HTR-8/SVneo (cell line): Measurements from ENCODE around the gene TIGD2.
A peak's percentile ranks its signal among the peaks of the same experiment; 100 is the strongest.

Experiments
- DNase-seq: peaks from one replicate; pipeline ENCODE4 v3.0.0; 2011; ENCODE audit warnings: low spot score, mixed read lengths; ENCODE audit not compliant: insufficient read length
- FAIRE-seq: peaks from 2 replicates; lab custom pipeline; 2011; peaks lifted over from hg19 to GRCh38; lab: Jason Lieb, UNC

Gene TIGD2

DNA sequence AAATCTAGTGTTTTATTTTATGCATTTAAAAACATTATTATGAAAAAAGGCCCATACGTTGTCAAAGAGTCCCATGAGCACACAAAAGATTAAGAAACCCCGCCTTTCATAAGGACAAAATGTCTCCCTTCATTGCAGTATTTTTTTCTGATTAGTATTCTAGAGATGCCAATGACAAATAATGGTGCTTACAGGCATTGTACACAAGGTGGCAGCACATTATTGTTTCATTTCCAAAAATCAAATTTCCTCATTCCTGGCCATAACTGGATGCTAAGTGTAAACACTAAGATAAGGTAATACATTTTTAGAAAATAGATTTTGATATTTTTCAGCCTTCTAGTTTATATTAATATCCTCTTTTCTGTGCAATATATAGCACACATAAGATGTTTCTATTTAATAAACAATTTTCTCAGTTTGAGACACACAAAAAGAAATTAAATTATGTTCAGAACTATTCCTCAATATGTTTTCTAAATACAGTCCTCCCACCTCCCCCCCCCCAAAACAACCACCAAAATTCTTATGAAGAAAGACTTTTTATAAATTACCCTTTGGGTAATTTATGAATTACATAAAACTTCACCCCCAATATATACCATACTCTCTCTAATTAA is 47.7 kb downstream of the TIGD2 start:
- DNase-seq, result peak; percentile 14
- no peak for FAIRE-seq

- FAIRE-seq (no peak), DNase-seq (no peak)
Observed at GRCh38 chr4:89160806-89161205, 49.5 kb downstream of the TIGD2 start.

GRCh38 chr4:89161841-89162240 is 50.5 kb downstream of the TIGD2 start:
- FAIRE-seq, result no peak
- DNase-seq, result no peak

- no peak for FAIRE-seq
- no peak for DNase-seq
Observed at GRCh38 chr4:89162496-89162895, 51.2 kb downstream of the TIGD2 start.

GRCh38 chr4:89162987-89163386 is 51.7 kb downstream of the TIGD2 start:
- FAIRE-seq (no peak), DNase-seq (no peak)

GRCh38 chr4:89164400-89164799 is 53.1 kb downstream of the TIGD2 start:
- FAIRE-seq (no peak), DNase-seq (no peak)
